ENCODE data around the gene MGLL. TPM values are rescaled to one million over a fixed set of nuclear protein-coding genes. Genes with fewer than 3 reads are reported as not detected.

The MGLL gene
- total RNA-seq, 1 donor from 2014 or later, result 10.3 TPM

GRCh38 chr3:127820826-127821313, 1.4 kb downstream of the MGLL start:
- H3K9me3 Mint-ChIP-seq (ENCODE audit: unreplicated experiment), result peaks cover 3% of the 10 kb centered on the region
- H3K27ac Mint-ChIP-seq (ENCODE audit: unreplicated experiment), result no peak overlapping the region
- H3K36me3 Mint-ChIP-seq (ENCODE audit: unreplicated experiment), result no peaks in the 10 kb centered on the region
- H3K4me3 Mint-ChIP-seq (ENCODE audit: unreplicated experiment), result no peak overlapping the region
- H3K4me1 Mint-ChIP-seq (ENCODE audit: low read depth, unreplicated experiment), result peaks cover 19% of the 10 kb centered on the region
- TF ChIP-seq CTCF (IDR thresholded peaks at IDR 0.05; ENCODE audit: partially characterized antibody, unreplicated experiment), result no peak
- DNase-seq, result no peak
- H3K27me3 Mint-ChIP-seq (ENCODE audit: unreplicated experiment), result peaks cover 5% of the 10 kb centered on the region

DNA sequence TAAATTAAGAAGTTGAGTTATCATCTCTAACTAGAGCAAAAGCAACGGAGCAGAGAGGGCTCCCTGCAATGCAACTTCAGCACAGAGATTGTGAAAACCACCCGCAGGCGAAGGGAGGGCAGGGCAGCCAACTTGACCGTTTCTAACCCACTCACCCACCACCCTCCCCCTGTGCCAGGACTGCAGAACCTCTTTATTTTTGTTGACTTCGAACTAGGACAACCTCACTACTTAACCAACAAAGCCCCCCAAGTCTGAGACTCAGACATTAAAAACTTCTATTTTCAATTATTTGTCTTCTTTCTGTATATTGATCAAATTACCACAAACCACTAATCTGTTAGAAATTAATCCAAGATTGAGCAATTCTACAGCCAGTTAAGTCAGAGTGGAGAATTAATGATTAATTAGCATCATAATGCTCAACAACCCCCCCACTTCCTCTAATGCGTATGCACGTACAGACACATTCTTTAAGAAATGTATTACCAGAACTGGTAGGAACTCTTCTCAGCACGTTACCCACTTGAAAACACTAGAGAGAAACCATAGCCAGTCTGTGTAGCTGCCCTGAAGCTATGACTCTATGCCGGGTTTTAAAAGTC, 2.0 kb downstream of the MGLL start:
- peaks cover 6% of the 10 kb centered on the region for H3K27me3 Mint-ChIP-seq (ENCODE audit: unreplicated experiment)
- no peak for TF ChIP-seq CTCF (IDR thresholded peaks at IDR 0.05; ENCODE audit: partially characterized antibody, unreplicated experiment)
- H3K4me3 Mint-ChIP-seq (ENCODE audit: unreplicated experiment), result no peak overlapping the region
- H3K9me3 Mint-ChIP-seq (ENCODE audit: unreplicated experiment), result peaks cover 3% of the 10 kb centered on the region
- DNase-seq, result no peak
- no peak overlapping the region for H3K27ac Mint-ChIP-seq (ENCODE audit: unreplicated experiment)
- H3K36me3 Mint-ChIP-seq (ENCODE audit: unreplicated experiment), result no peaks in the 10 kb centered on the region
- H3K4me1 Mint-ChIP-seq (ENCODE audit: low read depth, unreplicated experiment), result peaks cover 19% of the 10 kb centered on the region

DNA sequence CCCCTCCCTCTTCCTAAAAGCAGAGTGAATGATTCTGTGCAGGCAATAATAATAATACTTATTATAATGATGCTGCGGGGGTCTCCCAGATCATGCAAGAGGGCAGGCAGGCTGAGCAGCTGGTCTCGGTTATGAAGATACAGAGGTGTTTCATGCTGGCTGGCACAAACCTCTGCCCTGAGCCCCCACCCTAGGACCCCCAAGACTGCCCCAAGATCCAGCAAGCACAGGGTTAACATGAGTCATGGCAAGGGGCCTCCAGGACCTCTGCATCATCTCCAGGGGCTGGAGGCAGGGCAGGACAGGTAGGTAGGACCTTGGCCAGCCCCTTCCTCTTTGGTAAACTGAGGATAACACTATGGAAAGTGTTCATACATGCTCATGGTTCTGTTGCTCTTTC, 2.7 kb downstream of the MGLL start:
- H3K27me3 Mint-ChIP-seq (ENCODE audit: unreplicated experiment), result peaks cover 9% of the 10 kb centered on the region
- no peaks in the 10 kb centered on the region for H3K36me3 Mint-ChIP-seq (ENCODE audit: unreplicated experiment)
- no peak overlapping the region for H3K27ac Mint-ChIP-seq (ENCODE audit: unreplicated experiment)
- H3K9me3 Mint-ChIP-seq (ENCODE audit: unreplicated experiment), result peaks cover 2% of the 10 kb centered on the region
- TF ChIP-seq CTCF (IDR thresholded peaks at IDR 0.05; ENCODE audit: partially characterized antibody, unreplicated experiment), result no peak
- peaks cover 20% of the 10 kb centered on the region for H3K4me1 Mint-ChIP-seq (ENCODE audit: low read depth, unreplicated experiment)
- DNase-seq, result no peak
- no peak overlapping the region for H3K4me3 Mint-ChIP-seq (ENCODE audit: unreplicated experiment)

DNA sequence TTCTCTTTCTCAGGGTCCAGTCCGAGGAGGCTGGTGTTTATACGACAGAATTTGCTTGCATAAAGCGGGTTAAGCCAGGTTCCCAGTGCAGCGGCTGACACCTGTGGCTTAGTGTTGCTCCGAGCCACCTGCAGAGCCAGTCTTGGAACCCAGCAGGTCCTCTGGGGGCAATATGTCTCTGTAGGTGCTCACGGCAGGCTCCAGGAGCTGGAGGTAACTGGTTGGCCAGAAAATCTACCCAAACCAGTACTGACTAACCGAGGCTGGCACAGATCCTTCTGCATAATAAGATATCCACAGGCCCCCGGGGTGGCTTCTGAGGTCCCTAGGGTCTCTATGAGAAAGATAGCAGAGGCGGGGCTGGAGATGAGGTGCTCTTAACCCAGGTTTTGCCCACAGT, 3.2 kb downstream of the MGLL start:
- no peak overlapping the region for H3K27ac Mint-ChIP-seq (ENCODE audit: unreplicated experiment)

More for the DNA sequence above, 3.2 kb downstream of the MGLL start:
- Mint-ChIP-seq H3K4me1 (ENCODE audit: low read depth, unreplicated experiment) (peaks cover 22% of the 10 kb centered on the region), H3K36me3 (ENCODE audit: unreplicated experiment) (no peaks in the 10 kb centered on the region), H3K27me3 (ENCODE audit: unreplicated experiment) (peaks cover 9% of the 10 kb centered on the region), H3K9me3 (ENCODE audit: unreplicated experiment) (no peaks in the 10 kb centered on the region), H3K4me3 (ENCODE audit: unreplicated experiment) (no peak overlapping the region)
- no peak for TF ChIP-seq CTCF (IDR thresholded peaks at IDR 0.05; ENCODE audit: partially characterized antibody, unreplicated experiment)
- DNase-seq, result no peak

Measured in glutamatergic neuron (in vitro differentiated cells).